HepG2 (cell line): ENCODE results near the gene CUTC. TPM values are rescaled to one million over a fixed set of nuclear protein-coding genes. Genes with fewer than 3 reads are reported as not detected.
A peak's percentile ranks its signal among the peaks of the same experiment; 100 is the strongest.

ENCODE experiments used
- CBX5 ChIP-seq: sonication (generic); formaldehyde crosslinking; IDR thresholded peaks from 2 replicates; pipeline ENCODE4 v1.4.0; 2020; ENCODE audit warnings: missing genetic modification reagents, borderline replicate concordance
- DR1 ChIP-seq: sonication (generic); formaldehyde crosslinking; IDR thresholded peaks from 2 replicates; pipeline ENCODE4 v1.8.0; 2021; ENCODE audit warnings: mild to moderate bottlenecking, missing genetic modification reagents, inconsistent platforms
- EED ChIP-seq: sonication (generic); formaldehyde crosslinking; IDR thresholded peaks from 2 replicates; pipeline ENCODE4 v1.5.0; 2020; ENCODE audit warnings: mild to moderate bottlenecking, missing genetic modification reagents
- GABPA ChIP-seq, 2 experiments: IDR thresholded peaks; 2 replicates each; pipeline ENCODE4 v1.6.1; 2011 to 2016; ENCODE audit warnings: low read depth in 2 of 2, low read length in 1 of 2, missing biosample characterization in 1 of 2, missing genetic modification characterization in 1 of 2
- IKZF1 ChIP-seq: fragments of 450-650 bp; IDR thresholded peaks from 2 replicates; pipeline ENCODE4 v1.7.1; 2016
- MAF1 ChIP-seq: sonication (generic); formaldehyde crosslinking; IDR thresholded peaks from 2 replicates; pipeline ENCODE4 v1.5.0; 2020; ENCODE audit warnings: missing genetic modification reagents, borderline replicate concordance
- MAFG ChIP-seq: sonication (generic); formaldehyde crosslinking; IDR thresholded peaks from 2 replicates; pipeline ENCODE4 v1.5.1; 2020; ENCODE audit warnings: mild to moderate bottlenecking, missing genetic modification reagents
- SATB2 ChIP-seq: sonication (generic); formaldehyde crosslinking; IDR thresholded peaks from 2 replicates; pipeline ENCODE4 v1.5.0; 2020; ENCODE audit warnings: missing genetic modification reagents
- SNAI1 ChIP-seq: sonication (generic); formaldehyde crosslinking; IDR thresholded peaks from 2 replicates; pipeline ENCODE4 v1.5.0; 2020; ENCODE audit warnings: mild to moderate bottlenecking, missing genetic modification reagents, borderline replicate concordance
- SRSF9 ChIP-seq: fragments of 200-400 bp; formaldehyde crosslinking; IDR thresholded peaks from 2 replicates; pipeline ENCODE4 v1.6.1; 2018; ENCODE audit warnings: borderline replicate concordance, mild to moderate bottlenecking, low read depth, low read length; ENCODE audit not compliant: insufficient read depth, poor library complexity, severe bottlenecking
- STAT5B ChIP-seq: sonication (generic); formaldehyde crosslinking; IDR thresholded peaks from 2 replicates; pipeline ENCODE4 v1.4.0; 2020; ENCODE audit warnings: missing genetic modification reagents
- TOE1 ChIP-seq: sonication (generic); formaldehyde crosslinking; IDR thresholded peaks from 2 replicates; pipeline ENCODE4 v1.4.0; 2020; ENCODE audit warnings: mild to moderate bottlenecking, missing genetic modification reagents
- TOPORS ChIP-seq: sonication (generic); formaldehyde crosslinking; IDR thresholded peaks from 2 replicates; pipeline ENCODE4 v1.8.0; 2023; ENCODE audit warnings: mild to moderate bottlenecking, missing genetic modification reagents
- ZFP36L1 ChIP-seq: sonication (generic); formaldehyde crosslinking; IDR thresholded peaks from 2 replicates; pipeline ENCODE4 v1.8.0; 2022; ENCODE audit warnings: mild to moderate bottlenecking, missing genetic modification reagents, moderate library complexity
- ZNF260 ChIP-seq: sonication (generic); formaldehyde crosslinking; IDR thresholded peaks from 2 replicates; pipeline ENCODE4 v1.4.0; 2020; ENCODE audit warnings: missing genetic modification reagents, low read depth, mild to moderate bottlenecking, borderline replicate concordance
- ZNF343 ChIP-seq: sonication (generic); formaldehyde crosslinking; IDR thresholded peaks from 2 replicates; pipeline ENCODE4 v1.4.0; 2020; ENCODE audit warnings: mild to moderate bottlenecking, missing genetic modification reagents
- ZNF350 ChIP-seq: sonication (generic); formaldehyde crosslinking; IDR thresholded peaks from 2 replicates; pipeline ENCODE4 v1.4.0; 2020; ENCODE audit warnings: mild to moderate bottlenecking, low read depth, missing genetic modification reagents, borderline replicate concordance
- ZNF382 ChIP-seq: sonication (generic); formaldehyde crosslinking; IDR thresholded peaks from 2 replicates; pipeline ENCODE4 v1.5.0; 2020; ENCODE audit warnings: missing genetic modification reagents, mild to moderate bottlenecking, borderline replicate concordance
- ZNF44 ChIP-seq: sonication (generic); formaldehyde crosslinking; IDR thresholded peaks from 2 replicates; pipeline ENCODE4 v1.5.1; 2020; ENCODE audit warnings: mild to moderate bottlenecking, missing genetic modification reagents
- ZNF75D ChIP-seq: sonication (generic); formaldehyde crosslinking; IDR thresholded peaks from 2 replicates; pipeline ENCODE4 v1.8.1; 2023; ENCODE audit warnings: missing genetic modification reagents, mild to moderate bottlenecking, borderline replicate concordance
- polyA plus RNA-seq, 8 experiments: library from polyadenylated mRNA; depleted of rRNA in 3 of 8; stranded (reverse) in 7 of 8; unstranded in 1 of 8; fragments of >200 nt; fragmentation: Illumina TruSeq in 4 of 8; extraction: Trizol in 4 of 8; gene quantifications; 2 replicates each; pipeline versions ENCODE4 v1.2.1 to v1.2.3, GENCODE V29; 2011 to 2016; ENCODE audit warnings: low read depth in 4 of 8, missing spikeins in 1 of 8, mixed read lengths in 1 of 8; ENCODE audit not compliant: insufficient read depth in 1 of 8
- total RNA-seq, 5 experiments: library from RNA; depleted of rRNA; stranded (reverse); fragments of >200 nt; fragmentation: Illumina TruSeq; extraction: Trizol; gene quantifications; 2 replicates each; pipeline ENCODE4 v1.2.3, GENCODE V29; 2016; ENCODE audit warnings: low read depth in 1 of 5
- TF ChIP-seq, protein P1 (sequence below): sonication (generic); formaldehyde crosslinking; IDR thresholded peaks from 2 replicates; pipeline ENCODE4 v1.5.0; 2020; ENCODE audit warnings: missing genetic modification reagents, mild to moderate bottlenecking, borderline replicate concordance
- TF ChIP-seq, protein P2 (sequence below): sonication (generic); formaldehyde crosslinking; IDR thresholded peaks from 2 replicates; pipeline ENCODE4 v1.4.0; 2020; ENCODE audit warnings: mild to moderate bottlenecking, missing genetic modification reagents
- TF ChIP-seq, protein P3 (sequence below): sonication (generic); formaldehyde crosslinking; IDR thresholded peaks from 2 replicates; pipeline ENCODE4 v1.5.0; 2020; ENCODE audit warnings: mild to moderate bottlenecking, missing genetic modification reagents

Gene CUTC
- total and polyA plus RNA-seq, 2 of the 13 experiments (the other 11 are each of a cell fraction or from before 2014, with no cell fraction given) = 22.3 to 25.8 TPM

DNA sequence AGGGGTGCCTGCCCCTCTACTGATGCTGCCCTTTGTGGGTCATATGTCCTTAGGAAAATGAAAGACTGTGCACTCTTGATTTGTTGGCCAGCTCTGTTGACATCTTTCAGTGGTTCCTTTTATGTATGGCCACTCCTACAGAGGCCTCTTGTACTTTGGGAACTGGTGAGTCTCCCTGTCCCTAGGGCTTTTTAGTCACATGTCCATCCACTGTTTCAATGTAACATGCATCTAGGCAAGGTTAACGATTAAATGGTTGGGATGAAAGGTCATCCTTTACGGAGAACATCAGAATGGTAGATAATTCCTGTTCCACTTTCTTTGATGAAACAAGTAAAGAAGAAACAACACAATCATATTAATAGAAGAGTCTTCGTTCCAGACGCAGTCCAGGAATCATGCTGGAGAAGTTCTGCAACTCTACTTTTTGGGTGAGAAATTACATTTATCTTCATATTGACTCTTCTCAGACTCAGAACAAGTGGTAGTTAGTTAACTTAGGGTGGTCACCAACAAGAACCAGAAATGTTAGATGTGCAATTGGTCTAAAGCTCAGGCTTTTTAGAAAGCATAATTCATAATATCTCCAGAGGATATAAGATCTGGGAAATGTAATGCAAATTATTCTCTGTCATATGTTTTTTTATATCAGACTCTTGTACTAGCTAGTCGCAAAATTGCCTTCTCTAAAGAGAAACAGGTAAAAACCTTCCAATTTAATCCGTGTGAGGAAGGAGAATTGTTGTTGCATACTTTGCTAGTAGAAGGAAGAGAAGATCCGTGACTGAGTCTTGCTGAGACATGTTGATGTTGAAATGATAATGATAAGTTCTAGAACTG is 50.6 kb downstream of the CUTC start, which contains the start of gene ABCC2 (continued):
- TF ChIP-seq SRSF9 (no peak), ZNF350 (CRISPR knock-in tag) (no peak), TOPORS (no peak), EED (no peak), ZNF260 (no peak), SNAI1 (CRISPR knock-in tag) (no peak), SATB2 (CRISPR knock-in tag) (no peak), ZFP36L1 (no peak), ZNF75D (CRISPR knock-in tag) (no peak), CBX5 (no peak), ZNF382 (CRISPR knock-in tag) (no peak), MAF1 (CRISPR knock-in tag) (no peak), TOE1 (CRISPR knock-in tag) (peak; percentile 62; the same call in 1 of the 2 replicates), STAT5B (no peak), ZNF44 (CRISPR knock-in tag) (no peak), DR1 (peak; percentile 20; the same call in 1 of the 2 replicates), GABPA (IDR thresholded peaks at IDR 0.05; ENCODE audit: low read depth, low read length) (no peak), GABPA (CRISPR knock-in tag; IDR thresholded peaks at IDR 0.05; ENCODE audit: low read depth) (0 out of 2 replicates have a peak, but pooled peaks have one; percentile 46), MAFG (CRISPR knock-in tag) (no peak), ZNF343 (CRISPR knock-in tag) (no peak), IKZF1 (no peak)
- TF ChIP-seq, protein P1, sequence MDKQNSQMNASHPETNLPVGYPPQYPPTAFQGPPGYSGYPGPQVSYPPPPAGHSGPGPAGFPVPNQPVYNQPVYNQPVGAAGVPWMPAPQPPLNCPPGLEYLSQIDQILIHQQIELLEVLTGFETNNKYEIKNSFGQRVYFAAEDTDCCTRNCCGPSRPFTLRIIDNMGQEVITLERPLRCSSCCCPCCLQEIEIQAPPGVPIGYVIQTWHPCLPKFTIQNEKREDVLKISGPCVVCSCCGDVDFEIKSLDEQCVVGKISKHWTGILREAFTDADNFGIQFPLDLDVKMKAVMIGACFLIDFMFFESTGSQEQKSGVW = no peak
- TF ChIP-seq, protein P2, sequence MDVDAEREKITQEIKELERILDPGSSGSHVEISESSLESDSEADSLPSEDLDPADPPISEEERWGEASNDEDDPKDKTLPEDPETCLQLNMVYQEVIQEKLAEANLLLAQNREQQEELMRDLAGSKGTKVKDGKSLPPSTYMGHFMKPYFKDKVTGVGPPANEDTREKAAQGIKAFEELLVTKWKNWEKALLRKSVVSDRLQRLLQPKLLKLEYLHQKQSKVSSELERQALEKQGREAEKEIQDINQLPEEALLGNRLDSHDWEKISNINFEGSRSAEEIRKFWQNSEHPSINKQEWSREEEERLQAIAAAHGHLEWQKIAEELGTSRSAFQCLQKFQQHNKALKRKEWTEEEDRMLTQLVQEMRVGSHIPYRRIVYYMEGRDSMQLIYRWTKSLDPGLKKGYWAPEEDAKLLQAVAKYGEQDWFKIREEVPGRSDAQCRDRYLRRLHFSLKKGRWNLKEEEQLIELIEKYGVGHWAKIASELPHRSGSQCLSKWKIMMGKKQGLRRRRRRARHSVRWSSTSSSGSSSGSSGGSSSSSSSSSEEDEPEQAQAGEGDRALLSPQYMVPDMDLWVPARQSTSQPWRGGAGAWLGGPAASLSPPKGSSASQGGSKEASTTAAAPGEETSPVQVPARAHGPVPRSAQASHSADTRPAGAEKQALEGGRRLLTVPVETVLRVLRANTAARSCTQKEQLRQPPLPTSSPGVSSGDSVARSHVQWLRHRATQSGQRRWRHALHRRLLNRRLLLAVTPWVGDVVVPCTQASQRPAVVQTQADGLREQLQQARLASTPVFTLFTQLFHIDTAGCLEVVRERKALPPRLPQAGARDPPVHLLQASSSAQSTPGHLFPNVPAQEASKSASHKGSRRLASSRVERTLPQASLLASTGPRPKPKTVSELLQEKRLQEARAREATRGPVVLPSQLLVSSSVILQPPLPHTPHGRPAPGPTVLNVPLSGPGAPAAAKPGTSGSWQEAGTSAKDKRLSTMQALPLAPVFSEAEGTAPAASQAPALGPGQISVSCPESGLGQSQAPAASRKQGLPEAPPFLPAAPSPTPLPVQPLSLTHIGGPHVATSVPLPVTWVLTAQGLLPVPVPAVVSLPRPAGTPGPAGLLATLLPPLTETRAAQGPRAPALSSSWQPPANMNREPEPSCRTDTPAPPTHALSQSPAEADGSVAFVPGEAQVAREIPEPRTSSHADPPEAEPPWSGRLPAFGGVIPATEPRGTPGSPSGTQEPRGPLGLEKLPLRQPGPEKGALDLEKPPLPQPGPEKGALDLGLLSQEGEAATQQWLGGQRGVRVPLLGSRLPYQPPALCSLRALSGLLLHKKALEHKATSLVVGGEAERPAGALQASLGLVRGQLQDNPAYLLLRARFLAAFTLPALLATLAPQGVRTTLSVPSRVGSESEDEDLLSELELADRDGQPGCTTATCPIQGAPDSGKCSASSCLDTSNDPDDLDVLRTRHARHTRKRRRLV (CRISPR knock-in tag) = no peak
- TF ChIP-seq, protein P3, sequence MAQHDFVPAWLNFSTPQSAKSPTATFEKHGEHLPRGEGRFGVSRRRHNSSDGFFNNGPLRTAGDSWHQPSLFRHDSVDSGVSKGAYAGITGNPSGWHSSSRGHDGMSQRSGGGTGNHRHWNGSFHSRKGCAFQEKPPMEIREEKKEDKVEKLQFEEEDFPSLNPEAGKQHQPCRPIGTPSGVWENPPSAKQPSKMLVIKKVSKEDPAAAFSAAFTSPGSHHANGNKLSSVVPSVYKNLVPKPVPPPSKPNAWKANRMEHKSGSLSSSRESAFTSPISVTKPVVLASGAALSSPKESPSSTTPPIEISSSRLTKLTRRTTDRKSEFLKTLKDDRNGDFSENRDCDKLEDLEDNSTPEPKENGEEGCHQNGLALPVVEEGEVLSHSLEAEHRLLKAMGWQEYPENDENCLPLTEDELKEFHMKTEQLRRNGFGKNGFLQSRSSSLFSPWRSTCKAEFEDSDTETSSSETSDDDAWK = no peak
